ENCODE data around the gene CLPX.
A peak's percentile ranks its signal among the peaks of the same experiment; 100 is the strongest.
"Not testable (repeated sequence)": the region's sequence is repeated elsewhere in the genome, so short reads cannot be mapped to it uniquely, and the experiment has no call there.

CLPX gene

DNA sequence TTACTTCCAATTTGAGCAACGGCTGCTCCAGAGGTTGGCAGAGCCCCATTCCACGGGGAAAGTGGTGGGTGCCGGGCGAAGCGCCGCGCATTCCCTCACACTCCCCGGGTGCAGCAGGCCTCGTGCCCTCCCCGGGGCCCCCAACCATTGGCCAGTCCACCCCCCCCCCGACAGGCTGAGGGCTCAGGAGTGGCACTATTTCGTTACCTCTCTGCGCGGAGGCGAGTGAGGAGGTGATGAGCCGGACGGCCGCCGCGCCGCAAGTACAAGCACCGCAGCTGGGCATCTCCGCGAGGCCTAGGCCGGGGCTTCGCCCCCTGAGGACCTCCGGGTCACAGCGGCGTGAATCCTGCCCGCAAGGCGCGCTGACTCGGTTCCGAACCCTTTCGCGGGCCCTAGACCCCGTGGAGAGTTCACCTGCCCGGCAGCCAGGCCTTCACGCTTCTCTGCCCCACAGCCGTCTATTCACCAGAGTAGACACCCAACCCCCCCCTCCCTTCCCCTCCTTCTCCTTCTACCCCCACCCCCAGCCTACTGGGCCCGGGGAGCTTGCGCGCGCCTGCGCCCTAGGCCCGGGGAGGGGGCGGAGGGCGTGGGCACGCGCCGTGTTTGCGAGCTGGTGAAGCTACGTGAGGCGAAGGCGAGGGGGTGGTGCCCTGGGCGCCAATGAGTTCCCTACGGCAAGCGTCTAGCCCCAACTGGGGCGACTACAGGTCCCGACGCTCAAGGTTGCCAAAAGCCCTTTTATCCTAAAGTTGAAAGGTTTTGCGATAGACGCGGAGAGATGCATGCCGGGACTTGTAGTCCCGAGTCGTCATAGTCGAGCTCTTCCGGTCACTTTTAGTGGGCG is at the start of gene CLPX:
Gene CLPX (minus strand): TSS at position 475 of the 850 bp plus-strand sequence. CDS start 189 bp downstream, at position 286.
- peak; percentile 84 to 91 for DNase-seq (ENCODE audit: low read depth in 2 of 2)

DNA sequence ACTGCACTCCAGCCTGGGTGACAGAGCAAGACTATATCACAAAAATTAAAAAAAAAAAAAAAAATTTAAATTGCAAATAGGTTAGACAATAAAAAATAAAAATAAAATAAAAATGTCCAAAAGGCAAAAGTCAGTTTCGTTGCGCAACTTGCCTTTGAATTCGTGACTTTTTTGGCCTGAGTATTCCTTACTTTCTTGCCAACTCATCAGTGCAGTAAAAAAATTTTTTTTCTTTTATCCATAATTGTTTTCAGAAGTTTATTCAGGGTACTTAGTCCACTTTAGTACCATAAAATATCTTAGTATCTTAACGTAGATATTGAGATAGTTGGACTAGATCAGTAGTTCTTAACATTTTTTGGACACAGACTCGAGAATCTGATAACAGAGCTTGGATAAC is 48.6 kb upstream of the CLPX start:
- DNase-seq (ENCODE audit: low read depth in 2 of 2), result no peak

DNA sequence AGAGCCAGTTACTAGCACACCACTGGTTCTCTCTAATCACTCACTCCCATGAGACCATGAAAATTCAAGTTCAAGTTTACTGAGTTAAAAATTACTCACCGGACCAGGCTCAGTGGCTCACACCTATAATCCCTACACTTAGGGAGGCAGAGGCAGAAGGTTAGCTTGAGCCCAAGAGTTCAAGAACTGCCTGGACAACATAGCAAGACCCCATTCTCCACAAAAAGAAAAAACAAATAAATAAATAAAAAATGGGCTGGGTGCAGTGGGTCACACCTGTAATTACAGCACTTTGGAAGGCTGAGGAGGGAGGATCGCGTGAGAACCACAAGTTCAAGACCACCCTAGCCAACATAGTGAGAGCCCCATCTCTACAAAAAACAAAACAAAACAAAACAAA is 47.4 kb upstream of the CLPX start:
- DNase-seq (ENCODE audit: low read depth in 2 of 2), result no peak

DNA sequence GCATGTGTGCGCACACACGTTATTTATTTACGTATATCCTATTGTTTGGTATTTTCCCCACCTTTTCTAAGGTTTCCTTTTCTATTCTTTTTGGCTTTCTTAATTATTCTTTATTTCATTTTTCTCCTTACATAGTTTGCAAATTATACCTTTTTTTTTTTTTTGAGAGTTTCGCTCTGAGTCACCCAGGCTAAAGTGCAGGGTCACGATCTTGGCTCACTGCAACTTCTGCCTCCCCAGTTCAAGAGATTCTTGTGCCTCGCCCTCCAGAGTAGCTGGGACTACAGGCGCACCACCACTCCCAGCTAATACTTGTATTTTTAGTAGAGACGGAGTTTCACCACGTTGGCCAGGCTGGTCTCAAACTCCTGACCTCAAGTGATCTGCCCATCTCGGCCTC is 46.2 kb upstream of the CLPX start:
- no peak for DNase-seq (ENCODE audit: low read depth in 2 of 2)

DNA sequence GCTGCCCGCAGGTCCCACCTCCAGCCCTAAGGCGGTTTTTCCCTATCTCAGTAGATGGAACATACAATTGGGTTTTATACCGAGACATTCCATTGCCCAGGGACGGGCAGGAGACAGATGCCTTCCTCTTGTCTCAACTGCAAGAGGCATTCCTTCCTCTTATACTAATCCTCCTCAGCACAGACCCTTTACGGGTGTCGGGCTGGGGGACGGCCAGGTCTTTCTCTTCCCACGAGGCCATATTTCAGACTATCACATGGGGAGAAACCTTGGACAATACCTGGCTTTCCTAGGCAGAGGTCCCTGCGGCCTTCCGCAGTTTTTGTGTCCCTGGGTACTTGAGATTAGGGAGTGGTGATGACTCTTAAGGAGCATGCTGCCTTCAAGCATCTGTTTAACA is 41.8 kb upstream of the CLPX start:
- not testable (repeated sequence) for DNase-seq (ENCODE audit: low read depth in 2 of 2)

DNA sequence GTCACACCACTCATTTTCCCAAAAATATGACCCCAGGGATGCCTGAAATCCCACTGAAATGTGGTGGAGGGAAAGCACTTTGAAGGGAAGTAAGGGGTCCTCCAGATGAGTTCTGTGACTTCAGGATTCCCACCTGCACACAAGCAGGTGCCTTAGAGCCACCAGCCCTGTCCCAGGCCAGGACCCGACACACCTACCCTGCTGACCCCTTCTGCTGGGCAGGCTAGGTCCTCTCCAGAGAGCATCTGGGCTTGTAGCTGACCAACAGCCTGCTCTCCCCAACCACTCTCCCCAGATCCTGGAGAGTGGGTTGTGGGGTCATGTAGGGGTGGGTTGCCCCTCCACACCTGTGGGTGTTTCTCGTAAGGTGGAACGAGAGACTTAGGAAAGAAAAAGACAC is 41.1 kb upstream of the CLPX start:
- DNase-seq (ENCODE audit: low read depth in 2 of 2), result no peak

DNA sequence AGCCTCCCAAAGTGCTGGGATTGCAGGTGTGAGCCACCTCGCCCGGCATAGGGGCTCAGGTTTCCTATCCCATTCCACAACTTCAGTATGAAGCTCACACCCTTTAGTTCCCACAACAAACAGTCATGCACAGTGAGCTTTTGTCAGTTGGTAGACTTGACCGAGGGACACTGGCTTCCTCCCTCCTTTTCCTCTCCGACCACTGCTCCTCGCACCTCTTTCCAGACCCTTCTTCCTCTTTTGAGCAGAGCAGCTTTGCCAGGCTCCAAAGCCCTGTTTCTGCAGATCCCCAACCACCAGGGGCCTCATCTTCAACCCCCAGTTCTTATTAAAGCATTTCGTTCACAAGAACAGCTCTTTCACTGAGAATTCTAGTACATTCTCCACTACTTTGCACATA is 38.9 kb upstream of the CLPX start:
- DNase-seq (ENCODE audit: low read depth in 2 of 2), result no peak

DNA sequence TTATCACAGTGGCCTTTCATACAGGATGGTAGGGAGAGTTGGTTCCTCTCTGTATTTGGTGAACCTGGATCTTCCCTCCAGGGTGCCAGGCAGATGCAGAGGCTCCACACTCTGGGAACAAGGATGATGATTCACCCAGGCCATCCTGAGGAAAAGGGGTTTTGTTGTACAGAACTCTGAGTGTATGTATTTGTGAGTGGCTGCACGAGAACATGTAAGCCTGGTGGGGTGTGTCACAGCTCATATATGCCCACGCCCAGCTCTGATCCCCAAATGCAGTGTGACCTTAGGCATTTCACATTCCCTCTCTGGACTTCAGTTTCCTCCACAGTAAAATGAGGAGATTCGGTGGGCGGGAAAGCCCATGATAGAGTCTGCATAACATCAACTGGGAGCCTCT is 37.7 kb upstream of the CLPX start:
- no peak for DNase-seq (ENCODE audit: low read depth in 2 of 2)

DNA sequence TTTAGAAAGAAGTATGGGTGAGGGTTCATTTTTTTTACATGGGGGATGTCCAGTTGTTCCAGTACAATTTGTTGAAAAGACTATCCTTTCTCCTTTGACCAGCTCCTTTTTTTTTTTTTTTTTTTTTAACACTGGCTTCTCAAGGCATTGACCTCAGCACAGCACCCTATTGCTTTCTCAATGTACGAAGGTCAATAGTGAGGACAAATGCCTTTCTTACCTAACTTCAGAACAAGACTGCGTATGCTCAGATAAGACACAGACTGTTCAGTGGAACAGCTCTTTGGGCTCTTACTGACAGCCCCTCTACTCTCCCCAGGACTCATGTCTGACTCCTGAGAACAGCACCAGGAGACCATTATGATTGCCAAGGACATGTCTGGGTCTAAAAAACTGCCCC is 36.6 kb upstream of the CLPX start:
- DNase-seq (ENCODE audit: low read depth in 2 of 2), result no peak

DNA sequence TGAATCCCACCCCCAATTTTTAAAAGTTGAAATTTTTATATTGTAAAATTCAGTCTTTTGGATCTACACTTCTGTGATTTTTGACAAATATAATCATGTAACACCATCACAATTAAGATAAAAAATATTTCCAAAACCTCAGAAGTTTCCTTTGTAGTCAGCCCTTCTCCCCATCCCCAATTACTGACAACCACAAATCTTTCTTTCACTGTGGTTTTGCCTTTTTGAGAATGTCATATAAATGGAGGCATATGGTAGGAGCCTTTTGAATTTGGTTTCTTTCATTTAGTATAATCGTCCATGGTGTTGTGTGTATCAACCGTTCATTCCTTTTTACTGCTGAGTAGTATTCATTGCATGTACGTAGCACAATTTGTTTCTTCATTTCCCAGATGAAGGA is 34.0 kb upstream of the CLPX start:
- DNase-seq (ENCODE audit: low read depth in 2 of 2), result no peak

DNA sequence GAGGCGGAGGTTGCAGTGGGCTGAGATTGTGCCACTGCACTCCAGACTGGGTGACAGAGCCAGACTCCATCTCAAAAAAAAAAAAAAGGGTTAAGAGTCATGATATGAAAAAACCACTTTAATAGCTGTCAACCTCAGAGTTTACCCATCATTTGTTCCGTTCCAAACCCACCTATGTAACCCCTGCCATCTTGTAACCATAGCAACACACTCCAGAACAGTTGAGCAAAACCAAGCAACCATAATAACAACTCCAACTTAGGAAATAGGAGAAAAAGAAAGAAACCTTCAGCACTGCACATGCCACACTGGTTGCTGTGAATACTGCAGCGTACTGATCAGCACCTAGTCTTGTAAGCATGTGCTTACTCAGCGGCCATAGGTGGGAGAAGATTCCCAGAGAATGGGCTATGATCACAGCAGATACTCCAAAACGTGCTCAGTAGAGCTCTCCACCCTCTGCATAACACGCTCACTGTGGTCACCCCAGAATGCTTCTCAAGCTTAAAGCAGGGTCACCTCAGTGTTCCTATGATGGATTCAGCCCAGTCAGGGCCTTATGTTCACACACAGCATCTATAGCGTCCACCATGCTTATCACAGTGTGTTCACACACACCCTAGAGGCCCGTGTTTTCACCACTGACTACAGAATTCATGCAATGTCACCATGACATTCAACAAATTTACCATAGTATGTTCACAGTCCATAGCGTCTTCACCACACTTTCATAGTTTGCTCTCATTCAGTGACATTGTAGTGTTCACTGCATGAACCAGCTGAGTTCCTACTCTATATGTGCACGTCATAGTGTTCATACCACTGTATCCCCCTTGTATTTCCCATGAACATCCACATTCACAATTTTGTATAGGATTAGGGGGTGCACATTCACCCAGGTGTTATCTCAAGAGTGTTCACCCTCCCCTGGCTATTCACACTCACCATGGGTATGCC is 32.7 kb upstream of the CLPX start:
- DNase-seq (ENCODE audit: low read depth in 2 of 2), result no peak

DNA sequence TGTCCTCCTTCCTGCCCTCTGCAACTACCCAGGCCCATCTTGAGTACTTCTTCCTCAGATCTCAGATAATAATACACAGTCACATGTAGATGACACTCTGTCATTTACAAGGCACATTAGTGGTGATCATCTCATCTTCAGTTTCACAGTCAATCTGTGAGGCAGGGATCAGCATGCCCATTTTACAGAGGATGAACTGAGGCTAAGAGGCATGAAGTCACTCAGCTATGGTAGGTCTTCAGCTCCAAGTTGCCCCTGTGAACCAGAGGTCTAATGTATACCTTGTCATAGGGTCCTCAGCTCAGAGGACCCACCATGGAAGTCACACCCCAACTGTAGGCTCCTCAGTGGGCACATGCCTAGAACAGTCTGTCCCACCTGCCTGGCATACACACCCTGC is 30.4 kb upstream of the CLPX start:
- no peak for DNase-seq (ENCODE audit: low read depth in 2 of 2)

DNA sequence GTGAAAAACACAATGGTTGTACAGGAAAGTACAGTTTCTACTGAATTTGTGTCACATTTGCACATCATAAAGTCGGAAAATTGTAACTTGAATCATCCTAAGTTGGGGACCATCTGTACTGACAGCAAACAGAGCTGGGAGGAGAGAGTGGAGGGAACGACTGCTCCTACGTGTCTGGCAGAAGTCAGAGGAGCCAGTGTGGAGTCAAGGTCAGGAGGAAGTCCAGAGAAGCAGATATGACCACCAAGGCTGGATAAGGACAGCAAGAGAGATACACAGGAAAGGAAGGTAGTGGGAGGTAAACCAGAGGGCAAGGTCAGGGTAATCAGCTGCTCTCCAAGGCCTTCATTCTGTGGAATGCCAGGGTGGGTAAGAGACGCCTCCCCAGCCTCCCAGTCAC is 28.9 kb upstream of the CLPX start:
- DNase-seq (ENCODE audit: low read depth in 2 of 2), result no peak

DNA sequence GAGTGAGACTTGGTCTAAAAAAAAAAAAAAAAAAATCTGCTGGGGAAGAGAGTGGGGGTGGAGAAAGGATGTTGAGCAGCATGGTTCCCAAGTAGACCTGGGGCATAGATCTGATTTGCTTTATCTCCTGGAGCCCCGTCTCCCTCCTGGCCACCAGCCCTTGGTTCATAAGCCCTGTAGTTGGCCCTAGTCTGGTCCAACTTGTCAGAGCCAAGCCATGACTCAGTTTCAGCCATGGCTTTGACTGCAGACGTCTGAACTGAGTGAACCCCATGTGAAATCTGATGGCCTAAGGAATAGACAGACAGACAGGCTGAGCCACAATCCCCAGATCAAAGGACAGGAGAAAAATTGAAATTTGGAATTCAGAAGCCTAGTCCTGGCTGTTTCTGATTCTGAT is 28.1 kb upstream of the CLPX start:
- DNase-seq (ENCODE audit: low read depth in 2 of 2), result no peak

DNA sequence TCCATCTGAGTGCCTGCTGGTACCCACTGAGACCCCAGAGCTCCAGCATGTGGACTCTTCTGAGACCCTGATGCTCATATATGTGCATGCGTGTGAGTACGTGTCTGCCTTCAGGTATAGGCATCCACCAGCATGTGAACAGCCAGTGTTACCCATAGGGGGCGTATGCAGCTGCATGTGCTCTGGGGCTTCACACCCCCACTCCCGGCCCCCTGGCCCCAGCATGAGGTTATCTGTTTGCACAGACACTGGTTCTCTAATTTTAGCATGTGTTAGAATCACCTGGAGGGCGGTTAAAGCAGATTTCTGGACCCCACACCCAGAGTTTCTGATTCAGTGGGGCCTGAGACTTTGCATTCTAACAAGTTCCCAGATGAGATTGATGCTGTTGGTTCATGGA is 27.0 kb upstream of the CLPX start:
- DNase-seq (ENCODE audit: low read depth in 2 of 2), result no peak

DNA sequence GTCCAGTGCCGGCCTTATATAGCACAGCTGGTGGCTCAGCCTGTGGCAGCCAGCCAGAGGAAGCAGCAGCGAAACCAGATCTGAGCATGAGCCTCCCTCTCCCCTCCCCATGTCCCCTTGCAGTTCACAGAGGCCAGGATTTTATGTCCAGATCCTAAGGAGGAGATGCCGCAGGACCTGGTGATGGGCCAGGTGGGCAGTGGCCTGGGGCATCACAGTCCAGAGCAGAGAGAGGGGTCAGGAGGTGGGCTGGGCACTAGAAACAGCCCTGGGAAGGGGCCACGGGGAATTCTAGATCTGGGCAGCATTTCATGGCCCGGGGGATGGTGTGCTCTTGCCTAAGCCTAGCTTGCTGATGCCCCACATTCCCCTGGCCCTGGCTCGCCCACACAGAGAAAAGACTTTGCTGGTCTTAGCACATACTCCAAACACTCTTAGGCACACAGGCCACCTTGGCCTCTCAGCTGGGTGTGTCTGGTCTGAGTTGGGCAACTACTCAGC is 26.4 kb upstream of the CLPX start:
- DNase-seq (ENCODE audit: low read depth in 2 of 2), result no peak

DNA sequence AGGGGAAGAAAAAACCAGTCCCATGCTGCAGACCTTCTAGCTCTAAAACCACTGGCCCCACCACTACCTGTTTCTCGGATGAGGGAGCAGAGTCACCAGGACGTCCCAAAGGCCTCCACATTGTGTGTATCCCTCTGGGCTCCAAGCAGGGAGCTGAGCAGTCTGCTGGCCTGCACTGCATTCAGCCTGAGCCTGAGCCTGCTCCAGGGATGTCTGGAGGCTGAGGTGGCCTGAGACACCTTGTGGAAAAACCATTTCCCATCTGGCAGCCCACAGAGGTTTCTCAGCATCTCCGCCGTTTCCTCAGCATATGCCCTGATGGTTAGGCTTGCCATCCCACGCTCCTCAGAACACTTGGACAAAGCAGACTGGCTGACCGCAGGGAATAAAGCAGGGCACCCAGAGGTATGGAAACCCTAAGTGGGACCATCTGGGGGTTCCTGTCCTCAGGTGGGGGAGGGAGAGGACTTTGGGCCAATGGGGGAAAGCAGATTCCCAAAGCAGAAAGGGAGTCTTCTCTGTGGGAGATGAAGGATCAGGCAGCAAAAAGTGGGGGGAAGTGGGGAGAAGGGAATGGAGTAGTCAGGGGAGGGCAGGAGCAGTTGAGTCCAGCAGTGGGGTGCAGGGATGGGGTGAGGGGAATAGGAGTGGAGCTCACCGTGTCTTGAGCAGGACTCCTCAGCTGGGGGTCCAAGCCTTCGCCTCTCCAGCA is 25.8 kb upstream of the CLPX start, which contains the start of gene CILP:
Gene CILP (minus strand): TSS at position 704 of the 712 bp plus-strand sequence. CDS start 1,718 bp downstream, outside the sequence.
- DNase-seq (ENCODE audit: low read depth in 2 of 2), result no peak

DNA sequence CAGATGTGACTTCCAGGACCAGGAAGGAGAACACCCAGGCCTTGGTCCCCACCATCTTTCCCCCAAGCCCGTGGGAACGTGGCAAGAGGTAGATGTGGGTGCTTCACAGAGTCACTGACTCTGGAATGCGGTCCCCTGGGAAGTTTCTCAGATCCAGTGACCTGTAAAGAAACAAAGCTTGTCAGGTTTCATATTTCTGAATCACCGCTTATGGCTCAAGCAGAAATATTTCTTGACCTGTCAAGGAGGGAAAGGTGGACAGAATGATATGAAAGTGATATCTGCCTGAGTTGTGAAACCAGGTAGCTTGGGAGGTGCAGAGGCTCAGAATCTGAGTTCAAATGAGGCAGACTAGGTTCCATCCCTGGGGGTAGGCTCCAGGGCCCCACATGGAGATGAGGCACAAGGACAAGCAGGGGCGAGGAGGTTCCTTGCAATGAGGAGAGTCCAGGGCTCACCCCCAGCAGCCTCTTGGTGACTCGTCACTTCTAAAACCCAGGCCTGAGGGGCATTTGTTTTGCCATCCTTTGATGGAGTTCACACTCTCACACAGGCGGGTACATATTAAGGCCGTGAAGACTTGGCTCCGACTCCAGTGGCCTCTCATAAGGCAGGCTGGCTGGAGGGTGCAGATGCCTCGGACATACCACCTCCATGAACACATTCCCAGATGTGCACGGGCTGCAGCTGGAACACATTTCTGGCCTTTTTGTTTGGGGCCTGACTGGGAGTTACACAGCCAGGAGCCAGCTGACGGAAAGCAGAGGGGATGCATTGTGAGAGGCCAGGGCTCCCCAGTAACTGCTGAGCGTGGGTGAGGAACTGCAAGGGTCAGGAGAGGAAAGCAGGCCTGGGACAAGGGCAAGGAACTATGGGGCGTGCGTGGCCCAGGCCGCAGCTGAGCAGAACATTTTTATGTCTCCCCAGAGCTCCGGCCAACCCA is 24.8 kb upstream of the CLPX start:
- no peak for DNase-seq (ENCODE audit: low read depth in 2 of 2)

DNA sequence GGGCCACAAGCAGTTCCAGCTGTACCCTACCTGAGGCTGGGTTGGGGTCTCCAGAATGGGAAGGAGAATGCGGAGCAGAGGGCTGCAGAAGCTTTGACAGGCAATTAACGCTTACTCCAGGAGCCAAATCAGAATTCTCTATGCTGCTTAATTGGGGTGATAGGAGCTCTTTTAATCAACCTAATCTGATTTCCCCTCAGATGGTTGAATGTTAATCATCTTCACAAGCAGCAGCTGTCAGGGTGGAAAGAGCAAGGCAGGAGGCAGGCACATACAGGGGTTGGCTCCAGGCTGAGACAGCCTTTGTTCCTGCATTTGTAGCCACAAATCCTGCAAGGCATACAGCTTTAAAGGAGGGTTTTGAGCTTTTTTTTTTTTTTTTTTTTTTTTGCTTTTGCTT is 23.5 kb upstream of the CLPX start:
- no peak for DNase-seq (ENCODE audit: low read depth in 2 of 2)

DNA sequence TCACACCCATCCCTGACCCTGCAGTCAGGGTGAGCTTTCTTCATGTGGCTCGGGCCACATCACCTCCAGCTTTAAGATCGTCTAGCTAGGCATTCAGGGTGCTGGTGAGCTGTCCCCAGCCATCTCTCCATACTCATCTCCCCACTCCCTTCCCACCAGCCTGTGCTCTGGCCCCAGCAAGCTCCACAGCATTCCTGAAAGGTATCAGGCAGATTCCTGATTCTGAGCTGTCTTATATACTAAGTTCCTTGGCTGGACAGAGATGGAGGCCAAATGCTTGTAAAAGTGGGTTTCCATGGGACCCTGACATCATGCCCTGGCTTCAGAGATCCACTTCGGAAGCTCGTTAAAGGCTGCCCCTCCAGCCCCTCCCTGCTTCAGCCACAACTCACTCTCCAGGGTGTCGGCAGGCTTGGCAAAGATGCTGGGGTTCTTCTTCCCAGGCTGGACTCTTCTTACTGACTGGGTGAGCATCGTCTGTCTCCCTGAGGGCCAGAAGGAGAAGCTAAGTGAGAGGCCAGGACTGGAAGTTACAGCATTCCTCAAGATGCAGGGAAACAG is 22.2 kb upstream of the CLPX start:
- no peak for DNase-seq (ENCODE audit: low read depth in 2 of 2)

Data from stimulated activated CD8-positive, alpha-beta memory T cell treated with anti-CD3 and anti-CD28 coated beads, Interleukin-7, amount 100 ng/mL, for 4 hours (primary cell).